Suppressor macrophage treated with lipopolysaccharide for 4 hours (primary cell): ENCODE results near the gene C4BPB.
A peak's percentile ranks its signal among the peaks of the same experiment; 100 is the strongest.

Experiments
- DNase-seq: peaks from one replicate; pipeline ENCODE4 v3.0.0-alpha.2; 2020

The C4BPB gene

GRCh38 chr1:207060596-207060995 lies 28.1 kb upstream of the C4BPB start:
- DNase-seq: no peak

DNA sequence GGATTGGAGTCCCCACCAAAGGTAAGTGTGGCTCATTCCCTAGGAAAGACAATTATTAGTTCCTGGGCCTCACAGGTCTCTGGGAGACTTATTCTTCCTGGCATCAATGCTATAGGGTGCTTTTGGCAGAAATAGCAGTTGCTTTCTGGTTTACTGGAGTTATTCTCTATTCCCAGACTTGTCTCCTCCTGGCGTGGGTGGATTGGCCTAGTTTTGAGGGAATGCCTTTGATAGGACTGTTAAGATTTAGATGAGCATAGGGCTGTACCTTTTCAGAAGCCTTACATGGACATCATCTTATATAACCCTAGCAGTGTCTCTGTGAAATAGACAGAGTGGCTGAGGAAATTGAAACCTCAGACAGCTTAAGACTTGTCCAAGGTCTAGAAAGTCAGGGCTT lies 26.6 kb upstream of the C4BPB start:
- no peak for DNase-seq

- no peak for DNase-seq
Observed at GRCh38 chr1:207063014-207063413, 25.6 kb upstream of the C4BPB start.

GRCh38 chr1:207064561-207064960 lies 24.1 kb upstream of the C4BPB start:
- no peak for DNase-seq

GRCh38 chr1:207067185-207067584 lies 21.5 kb upstream of the C4BPB start:
- no peak for DNase-seq

GRCh38 chr1:207067665-207068064 lies 21.0 kb upstream of the C4BPB start:
- DNase-seq: no peak

DNA sequence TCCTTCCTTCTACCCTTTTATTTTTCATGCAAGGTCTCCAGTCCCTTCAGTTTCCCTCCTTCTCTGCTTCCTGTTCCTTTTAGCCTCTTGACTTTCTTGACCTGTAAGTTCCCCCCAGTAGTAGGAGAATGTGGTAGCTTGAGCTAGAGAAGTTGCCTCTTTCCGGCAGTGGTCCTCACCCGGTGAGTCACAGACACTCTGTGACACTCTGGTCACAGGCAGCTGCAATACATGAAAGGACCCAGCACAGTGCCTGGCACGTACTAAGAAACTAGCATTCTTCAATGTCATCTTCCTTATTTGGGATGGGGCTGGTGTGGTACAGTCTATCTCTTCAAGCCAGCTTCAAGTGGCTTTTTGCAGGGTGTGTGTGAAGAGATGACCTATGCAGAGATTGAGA lies 19.6 kb upstream of the C4BPB start:
- DNase-seq: peak; percentile 27

DNA sequence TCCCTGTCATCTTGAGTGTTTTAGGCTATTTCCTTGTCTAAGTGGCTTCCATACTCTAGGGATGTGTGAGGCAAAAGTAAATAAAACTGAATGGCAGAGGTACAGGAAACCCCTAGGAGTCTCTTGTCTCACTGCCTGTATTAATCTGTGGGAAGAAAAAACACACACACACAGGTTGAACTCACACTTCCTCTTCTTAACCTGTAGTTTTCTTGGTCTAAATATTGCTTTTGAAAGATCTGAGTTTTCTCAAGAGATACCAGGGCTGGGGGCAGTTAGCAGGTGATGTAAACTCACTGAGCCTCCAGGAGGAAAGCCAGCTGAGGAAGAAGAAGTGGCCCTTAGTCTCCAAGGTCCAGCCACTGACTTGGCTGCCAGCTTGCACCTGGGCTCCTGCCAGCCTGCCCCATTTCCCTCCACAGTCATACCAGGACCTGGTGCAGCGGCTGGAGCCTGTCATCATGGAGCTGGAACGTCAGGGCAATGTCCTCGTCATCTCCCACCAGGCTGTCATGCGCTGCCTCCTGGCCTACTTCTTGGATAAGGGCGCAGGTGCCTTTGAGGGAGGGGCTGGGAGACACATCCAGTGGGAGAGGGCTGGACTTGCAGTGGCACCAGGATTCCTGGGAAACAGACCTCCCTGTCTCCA lies 18.7 kb upstream of the C4BPB start:
- DNase-seq: no peak

GRCh38 chr1:207070811-207071210 lies 17.8 kb upstream of the C4BPB start:
- DNase-seq: no peak

DNA sequence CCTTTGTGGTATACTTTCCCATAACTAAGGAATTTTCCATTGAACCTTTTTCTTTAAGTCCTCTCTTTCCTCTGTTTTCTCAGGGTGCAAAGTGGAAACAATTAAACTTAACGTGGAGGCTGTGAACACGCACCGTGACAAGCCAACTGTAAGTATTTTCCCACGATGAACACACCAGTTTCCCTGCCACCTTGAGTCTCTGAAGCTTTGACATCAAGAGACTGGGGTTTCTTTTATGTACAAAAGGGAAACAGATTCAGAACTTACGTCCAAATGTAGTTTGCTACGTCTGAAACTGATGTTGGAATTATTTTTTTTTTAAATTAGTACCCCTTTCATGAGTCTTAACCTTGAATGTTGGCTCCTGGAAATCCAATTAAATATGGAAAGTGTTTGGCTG lies 17.2 kb upstream of the C4BPB start:
- no peak for DNase-seq

DNA sequence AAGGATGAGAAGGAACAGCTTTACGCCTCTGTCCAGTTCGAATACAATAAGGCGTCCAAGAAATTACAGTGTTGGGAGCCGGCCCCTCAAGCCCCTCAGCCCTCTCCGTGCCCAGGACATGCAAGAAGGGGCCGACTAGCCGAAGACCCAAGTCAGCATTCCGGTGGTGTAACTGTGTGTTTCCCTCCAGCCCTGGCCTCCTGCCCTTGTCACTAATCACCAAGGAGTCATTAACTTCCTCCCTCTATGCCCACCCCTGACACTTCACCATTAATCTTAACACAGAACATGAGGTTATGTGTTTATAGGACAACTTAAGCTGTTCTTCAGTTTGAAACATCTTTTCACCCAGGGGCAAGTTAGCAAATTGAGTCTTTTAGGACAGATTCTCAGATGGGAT lies 16.4 kb upstream of the C4BPB start:
- no peak for DNase-seq

- DNase-seq: no peak
Observed at GRCh38 chr1:207073906-207074820, 14.5 kb upstream of the C4BPB start.

- no peak for DNase-seq
Observed at GRCh38 chr1:207076181-207076955, 12.3 kb upstream of the C4BPB start.

DNA sequence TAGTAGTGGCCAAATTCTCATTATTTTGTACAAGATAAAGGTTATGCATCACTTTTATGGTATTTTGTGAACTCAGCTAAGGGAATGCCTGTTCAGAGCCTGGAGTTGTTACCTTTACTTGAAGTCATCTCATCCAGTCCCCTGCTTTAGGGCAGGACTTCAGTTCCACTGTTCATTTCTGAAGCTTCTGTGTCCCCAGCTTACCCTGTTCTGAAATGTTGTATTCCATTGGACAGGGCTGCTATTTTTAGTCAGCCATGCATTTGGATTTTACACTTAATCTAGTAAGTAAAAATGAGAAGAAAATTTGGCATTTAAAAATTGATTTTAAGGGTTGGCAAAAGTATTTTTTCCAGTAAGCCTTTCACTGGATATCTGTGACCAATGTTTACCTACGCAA lies 11.6 kb upstream of the C4BPB start:
- DNase-seq: no peak

- DNase-seq: peak; percentile 80
Observed at GRCh38 chr1:207077470-207078377, 10.9 kb upstream of the C4BPB start.

- no peak for DNase-seq
Observed at GRCh38 chr1:207078578-207079132, 10.0 kb upstream of the C4BPB start.

DNA sequence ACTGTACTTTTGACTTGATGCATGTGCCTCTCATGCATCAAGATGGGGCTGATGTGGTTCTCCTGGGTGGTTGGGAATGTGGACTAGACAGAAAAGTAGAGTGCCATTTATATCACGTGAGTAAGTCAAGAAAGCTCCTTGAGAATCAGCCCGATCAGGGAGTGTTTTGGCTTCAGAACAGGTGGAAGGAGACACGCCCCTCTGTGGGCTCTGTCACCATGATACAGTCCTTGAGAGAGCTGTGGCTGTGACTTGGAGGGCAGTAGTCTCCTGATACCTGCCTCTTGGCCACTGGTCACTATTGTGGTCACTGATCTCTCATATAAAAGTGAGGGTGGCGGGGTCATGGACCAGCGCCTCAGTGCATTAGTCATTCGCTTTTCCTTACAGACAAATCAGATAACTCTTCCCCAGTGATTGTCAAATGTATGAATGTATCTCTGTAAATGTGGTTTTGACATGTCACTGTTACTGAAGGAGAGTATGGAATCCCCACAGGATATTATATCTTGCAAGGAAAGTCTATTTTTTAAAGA lies 8.9 kb upstream of the C4BPB start:
- no peak for DNase-seq

- no peak for DNase-seq
Observed at GRCh38 chr1:207081088-207081487, 7.6 kb upstream of the C4BPB start.

GRCh38 chr1:207081806-207082205 lies 6.9 kb upstream of the C4BPB start:
- no peak for DNase-seq

DNA sequence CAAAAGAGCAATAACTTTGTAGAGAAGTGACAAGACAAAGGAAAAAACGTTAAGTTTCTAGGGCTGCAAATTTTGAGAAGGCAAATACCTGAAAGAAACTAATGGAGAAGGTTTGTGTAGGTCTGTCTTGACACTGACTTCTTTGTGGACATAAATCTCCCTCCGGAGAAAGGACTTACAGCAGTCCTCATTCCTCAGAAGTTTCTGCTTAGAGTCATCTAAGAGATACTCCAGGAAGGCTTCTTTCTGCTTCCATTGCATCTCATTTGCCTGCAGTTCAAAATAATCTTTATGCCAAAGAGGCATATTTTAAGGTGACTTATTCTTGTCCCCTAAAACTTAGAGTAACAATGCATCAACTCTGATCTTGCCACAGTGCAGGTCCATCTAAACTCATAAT lies 4.4 kb upstream of the C4BPB start:
- DNase-seq: no peak

GRCh38 chr1:207084701-207085180 lies 3.9 kb upstream of the C4BPB start:
- peak; percentile 62 for DNase-seq

DNA sequence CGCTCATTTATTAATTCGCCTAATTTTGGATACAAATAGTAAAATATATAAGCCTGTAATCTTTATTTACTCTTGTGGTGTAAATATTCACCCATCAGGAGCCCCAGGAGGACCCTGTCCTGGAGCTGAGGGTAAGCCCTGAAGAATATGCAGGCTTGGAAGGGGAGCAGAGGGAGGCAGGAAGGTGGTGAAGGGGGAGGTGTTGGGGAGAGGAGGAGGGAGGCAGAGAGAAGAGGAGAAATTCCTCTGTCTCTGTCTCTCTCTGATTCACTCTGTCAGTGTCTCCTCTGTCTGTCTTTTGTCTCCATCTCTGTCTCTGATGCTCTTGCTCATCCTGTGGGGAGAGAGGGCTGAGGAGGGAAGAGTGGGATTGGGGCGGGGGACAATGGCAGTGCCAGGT lies 2.8 kb upstream of the C4BPB start:
- DNase-seq: no peak
